Nephron progenitor cell (in vitro differentiated cells): ENCODE results near the gene ANKRD13D.

Experiments
- DNase-seq: peaks from one replicate; pipeline ENCODE4 v3.0.0; 2021
- H3K27ac Mint-ChIP-seq: 2 replicates; pipeline ENCODE4 v1.8.0; 2021; ENCODE audit warnings: mild to moderate bottlenecking, moderate library complexity, mixed read lengths
- H3K27me3 Mint-ChIP-seq: 2 replicates; pipeline ENCODE4 v1.8.0; 2021; ENCODE audit warnings: mild to moderate bottlenecking, low read depth, mixed read lengths; ENCODE audit not compliant: poor library complexity
- H3K36me3 Mint-ChIP-seq: 2 replicates; pipeline ENCODE4 v1.8.0; 2021; ENCODE audit warnings: low read depth, mixed read lengths
- H3K4me1 Mint-ChIP-seq: 2 replicates; pipeline ENCODE4 v1.8.0; 2021; ENCODE audit warnings: mixed read lengths
- H3K4me3 Mint-ChIP-seq: 2 replicates; pipeline ENCODE4 v1.8.0; 2021; ENCODE audit warnings: mild to moderate bottlenecking, moderate library complexity, mixed read lengths
- H3K9me3 Mint-ChIP-seq: 2 replicates; pipeline ENCODE4 v1.8.0; 2021; ENCODE audit warnings: mild to moderate bottlenecking, moderate library complexity, mixed read lengths
- CTCF ChIP-seq: fragments of 200-600 bp; sonication (generic); IDR thresholded peaks from 2 replicates; pipeline ENCODE4 v1.5.0; 2021; ENCODE audit warnings: antibody characterized with exemption

ANKRD13D gene

GRCh38 chr11:67279589-67280340 is 9.3 kb upstream of the ANKRD13D start:
- no peak overlapping the region for H3K4me3 Mint-ChIP-seq
- no peak for DNase-seq
- no peak for TF ChIP-seq CTCF
- H3K36me3 Mint-ChIP-seq, result peaks cover 7% of the 10 kb centered on the region
- H3K9me3 Mint-ChIP-seq, result no peaks in the 10 kb centered on the region
- no peak overlapping the region for H3K27ac Mint-ChIP-seq
- H3K27me3 Mint-ChIP-seq, result peaks cover 2% of the 10 kb centered on the region
- peaks cover 30% of the 10 kb centered on the region for H3K4me1 Mint-ChIP-seq

- DNase-seq, result no peak
- Mint-ChIP-seq H3K27me3 (peaks cover 2% of the 10 kb centered on the region), H3K36me3 (peaks cover 7% of the 10 kb centered on the region), H3K4me3 (no peak overlapping the region), H3K27ac (no peak overlapping the region), H3K9me3 (no peaks in the 10 kb centered on the region), H3K4me1 (peaks cover 25% of the 10 kb centered on the region)
- no peak for TF ChIP-seq CTCF
Measured at GRCh38 chr11:67280341-67280787, 8.7 kb upstream of the ANKRD13D start.

GRCh38 chr11:67280788-67281551 is 8.1 kb upstream of the ANKRD13D start:
- peaks cover 7% of the 10 kb centered on the region for H3K36me3 Mint-ChIP-seq

GRCh38 chr11:67281552-67282150 is 7.5 kb upstream of the ANKRD13D start:
- H3K27me3 Mint-ChIP-seq, result no peaks in the 10 kb centered on the region
- peaks cover 7% of the 10 kb centered on the region for H3K36me3 Mint-ChIP-seq
- H3K27ac Mint-ChIP-seq, result no peak overlapping the region
- TF ChIP-seq CTCF, result no peak
- H3K4me1 Mint-ChIP-seq, result peaks cover 12% of the 10 kb centered on the region
- no peak overlapping the region for H3K4me3 Mint-ChIP-seq
- H3K9me3 Mint-ChIP-seq, result no peaks in the 10 kb centered on the region
- DNase-seq, result no peak

More at GRCh38 chr11:67280788-67281551, 8.1 kb upstream of the ANKRD13D start:
- Mint-ChIP-seq H3K9me3 (no peaks in the 10 kb centered on the region), H3K4me3 (no peak overlapping the region), H3K27ac (no peak overlapping the region), H3K27me3 (no peaks in the 10 kb centered on the region), H3K4me1 (peaks cover 19% of the 10 kb centered on the region)
- DNase-seq, result no peak
- no peak for TF ChIP-seq CTCF

- H3K4me1 Mint-ChIP-seq, result peaks cover 11% of the 10 kb centered on the region
- H3K36me3 Mint-ChIP-seq, result peaks cover 7% of the 10 kb centered on the region
- no peak for DNase-seq
- no peaks in the 10 kb centered on the region for H3K27me3 Mint-ChIP-seq
- H3K27ac Mint-ChIP-seq, result no peak overlapping the region
- no peaks in the 10 kb centered on the region for H3K9me3 Mint-ChIP-seq
- H3K4me3 Mint-ChIP-seq, result no peak overlapping the region
- TF ChIP-seq CTCF, result no peak
Measured at GRCh38 chr11:67282155-67282875, 6.8 kb upstream of the ANKRD13D start.
